Stimulated activated CD8-positive, alpha-beta memory T cell treated with anti-CD3 and anti-CD28 coated beads, Interleukin-15, amount 100 ng/mL, for 4 hours (primary cell): Measurements from ENCODE around the gene PNCK.
A peak's percentile ranks its signal among the peaks of the same experiment; 100 is the strongest.
"Not testable (repeated sequence)": the region's sequence is repeated elsewhere in the genome, so short reads cannot be mapped to it uniquely, and the experiment has no call there.

ENCODE experiments used
- DNase-seq, 2 donors: peaks; one replicate each; pipeline ENCODE4 v3.0.0-alpha.2; 2020; ENCODE audit warnings: low read depth in 2 of 2

PNCK gene

GRCh38 chrX:153686711-153687110 lies 13.1 kb upstream of the PNCK start:
- no peak for DNase-seq

DNA sequence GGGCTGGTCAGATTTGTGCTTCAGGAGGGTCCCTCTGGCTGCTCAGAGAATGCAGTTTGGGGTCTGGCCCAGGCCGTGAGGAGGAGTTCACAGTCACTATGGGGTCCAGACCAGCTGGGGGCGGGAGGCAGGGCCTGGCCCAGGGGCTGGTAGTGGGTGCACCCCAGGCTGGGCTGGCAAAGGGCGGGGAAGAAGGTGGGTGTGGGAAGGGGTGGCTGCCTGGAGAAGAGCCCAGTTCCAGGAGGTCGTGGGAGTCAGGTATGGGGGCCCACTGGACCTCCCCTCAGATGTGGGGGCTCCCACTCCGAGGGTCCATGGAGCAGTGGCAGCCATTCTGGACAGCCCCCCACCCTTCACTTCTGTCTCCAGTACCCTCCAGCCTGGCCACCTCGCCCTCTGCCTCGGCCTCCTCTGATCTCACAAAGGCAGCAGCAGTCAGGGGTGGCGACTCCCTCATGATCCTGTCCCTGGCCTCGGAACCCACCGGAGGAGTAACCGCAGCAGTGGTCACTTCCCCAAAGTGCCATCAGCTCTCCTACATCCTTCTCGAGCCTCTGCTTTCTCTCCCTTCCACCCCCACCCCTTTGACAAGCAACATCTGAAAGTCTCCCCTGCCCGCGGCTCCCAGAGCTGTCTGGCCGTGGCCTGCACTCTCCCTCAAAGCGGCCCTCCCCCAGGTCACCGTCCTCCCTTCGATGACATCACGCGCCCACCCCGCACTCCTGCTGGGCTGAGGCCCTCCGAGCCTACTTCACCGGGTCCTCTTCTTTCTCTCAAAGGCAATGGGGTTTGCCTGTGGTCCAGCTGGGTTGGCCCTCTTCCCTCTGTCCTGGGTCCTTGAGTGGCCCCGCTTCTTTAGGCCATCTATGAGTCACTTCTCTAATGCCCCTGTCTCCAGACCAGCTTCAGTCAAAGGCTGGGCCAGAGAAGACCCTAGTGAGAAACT lies 12.4 kb upstream of the PNCK start:
- no peak for DNase-seq

GRCh38 chrX:153685156-153685536 lies 11.5 kb upstream of the PNCK start:
- DNase-seq = no peak

DNA sequence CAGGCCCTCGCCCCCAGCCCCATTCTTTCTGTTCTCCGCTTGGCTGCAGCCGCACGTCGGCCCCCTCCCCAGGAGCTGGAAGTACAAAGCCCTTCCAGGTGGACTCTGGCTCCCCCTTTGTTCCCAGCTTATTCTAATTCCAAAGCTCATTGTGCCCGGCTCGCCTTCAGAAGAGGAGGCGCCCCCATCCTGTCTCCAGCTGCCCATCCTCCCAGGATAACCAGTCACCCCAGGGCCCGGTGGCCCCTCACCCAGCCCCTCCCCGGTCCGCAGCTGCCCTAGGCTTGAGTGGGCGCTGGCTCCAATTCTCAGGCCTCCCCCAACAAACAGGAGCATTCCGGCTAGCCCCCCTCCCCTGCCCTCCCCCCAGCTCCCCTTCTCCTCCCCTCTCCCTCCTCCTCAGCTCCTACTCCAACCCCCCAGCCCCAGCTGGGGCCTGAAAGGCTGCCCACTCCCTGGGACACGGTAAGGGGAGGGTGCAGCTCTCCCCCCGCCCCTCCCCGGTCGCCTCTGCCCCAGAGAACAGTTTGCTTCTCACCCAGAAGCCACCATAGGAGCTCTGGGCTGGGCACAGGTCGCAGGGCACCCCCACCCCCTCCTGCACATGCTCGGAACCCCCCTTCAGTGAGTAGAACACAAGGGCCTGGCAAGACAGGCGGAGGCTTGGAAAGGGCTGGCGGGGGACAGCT lies 11.0 kb upstream of the PNCK start:
- no peak for DNase-seq

GRCh38 chrX:153683486-153683885 lies 9.9 kb upstream of the PNCK start:
- not testable (repeated sequence) for DNase-seq

DNA sequence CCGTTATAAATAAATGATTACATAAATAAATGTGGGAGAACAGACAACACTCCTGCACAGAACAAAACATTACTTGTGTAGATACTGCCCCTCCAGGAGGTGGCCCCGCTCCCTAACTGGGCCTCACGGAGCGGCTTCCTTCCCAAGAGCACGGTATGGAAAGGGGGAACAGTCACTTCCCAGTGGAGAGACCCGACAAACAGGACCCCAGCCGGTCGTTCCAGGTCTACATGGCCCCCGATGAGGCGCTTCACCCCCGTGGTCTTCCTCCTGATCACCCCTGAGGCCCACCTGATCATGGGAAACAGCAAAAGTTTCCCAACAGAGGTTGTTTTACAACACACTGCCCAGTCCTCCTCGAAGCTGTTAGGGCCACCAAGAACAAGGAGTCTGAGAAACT lies 7.6 kb upstream of the PNCK start:
- DNase-seq = no peak

DNA sequence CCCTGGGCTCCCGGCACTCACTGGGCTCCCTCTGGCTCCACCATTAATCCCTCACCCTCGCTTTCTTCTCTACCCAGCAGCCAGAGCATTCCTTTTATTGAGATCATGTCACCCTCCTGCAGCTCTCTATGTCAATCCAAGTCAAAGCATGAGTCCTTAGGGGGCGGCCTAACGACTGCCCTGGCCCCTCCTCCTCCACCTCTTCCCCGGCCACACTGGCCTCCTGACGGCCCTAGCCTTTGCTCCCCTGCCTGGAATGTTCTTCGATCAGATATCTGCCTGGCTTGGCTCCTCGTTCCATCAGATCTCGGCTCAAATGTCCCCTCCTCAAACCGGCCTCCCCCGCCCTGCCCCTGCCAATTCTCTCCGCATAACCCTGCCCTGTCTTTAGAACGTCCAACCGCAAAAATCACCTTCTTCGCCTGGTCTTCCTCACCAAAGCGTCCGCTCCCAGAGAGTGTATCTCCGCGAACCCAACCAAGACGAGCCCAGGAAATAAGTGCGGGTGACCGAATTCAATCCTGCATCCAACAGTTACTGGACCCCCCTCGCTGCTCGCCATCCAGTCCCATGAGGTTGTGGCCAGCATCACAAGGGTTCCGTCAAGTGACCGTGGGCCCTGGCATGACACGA lies 722 bp upstream of the PNCK start:
- no peak for DNase-seq

GRCh38 chrX:153672531-153673427 lies 834 bp downstream of the PNCK start:
- no peak for DNase-seq

DNA sequence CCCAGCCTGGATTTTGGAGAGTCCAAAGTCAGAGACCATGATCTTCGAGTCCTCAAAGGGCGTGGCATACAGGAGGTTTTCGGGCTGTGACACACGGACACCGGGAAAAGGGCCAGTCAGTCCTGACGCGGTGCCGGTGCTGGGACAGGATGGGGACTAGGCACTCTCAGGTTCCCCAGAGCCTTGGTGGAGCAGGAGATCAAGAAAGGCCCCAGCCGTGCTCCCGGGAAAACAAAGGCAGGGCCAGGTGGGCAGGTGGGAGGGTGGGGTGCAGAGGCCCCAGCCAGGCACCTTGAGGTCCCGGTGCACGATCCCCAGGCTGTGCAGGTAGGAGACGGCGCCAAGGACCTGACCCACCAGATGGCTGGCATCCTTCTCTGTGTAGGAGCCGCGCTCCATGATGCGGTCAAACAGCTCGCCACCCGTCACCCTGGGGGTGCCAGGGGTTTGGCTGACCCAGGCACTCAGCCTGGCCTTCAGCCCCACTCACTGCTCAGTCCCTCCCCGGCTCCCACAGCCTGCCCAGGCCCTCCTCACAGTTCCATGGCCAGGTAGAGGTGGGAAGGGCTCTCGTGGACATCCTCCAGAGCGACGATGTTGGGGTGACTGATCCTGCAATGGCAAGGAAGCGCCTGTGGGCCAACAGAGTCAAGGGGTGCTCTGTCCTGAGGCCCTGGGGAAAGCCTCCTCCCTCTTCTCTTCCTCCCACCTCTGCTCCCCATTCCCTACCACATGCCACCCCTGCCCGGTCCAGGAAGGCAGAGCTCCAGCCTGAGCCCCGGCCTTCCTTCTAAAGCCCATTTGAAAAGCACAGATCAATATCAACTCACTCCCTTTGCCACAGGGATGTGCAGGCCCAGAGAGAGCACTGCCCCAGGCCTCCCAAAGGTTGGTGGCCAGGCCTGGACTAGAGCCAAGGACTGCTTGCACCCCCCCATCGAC lies 1.8 kb downstream of the PNCK start:
- no peak for DNase-seq

DNA sequence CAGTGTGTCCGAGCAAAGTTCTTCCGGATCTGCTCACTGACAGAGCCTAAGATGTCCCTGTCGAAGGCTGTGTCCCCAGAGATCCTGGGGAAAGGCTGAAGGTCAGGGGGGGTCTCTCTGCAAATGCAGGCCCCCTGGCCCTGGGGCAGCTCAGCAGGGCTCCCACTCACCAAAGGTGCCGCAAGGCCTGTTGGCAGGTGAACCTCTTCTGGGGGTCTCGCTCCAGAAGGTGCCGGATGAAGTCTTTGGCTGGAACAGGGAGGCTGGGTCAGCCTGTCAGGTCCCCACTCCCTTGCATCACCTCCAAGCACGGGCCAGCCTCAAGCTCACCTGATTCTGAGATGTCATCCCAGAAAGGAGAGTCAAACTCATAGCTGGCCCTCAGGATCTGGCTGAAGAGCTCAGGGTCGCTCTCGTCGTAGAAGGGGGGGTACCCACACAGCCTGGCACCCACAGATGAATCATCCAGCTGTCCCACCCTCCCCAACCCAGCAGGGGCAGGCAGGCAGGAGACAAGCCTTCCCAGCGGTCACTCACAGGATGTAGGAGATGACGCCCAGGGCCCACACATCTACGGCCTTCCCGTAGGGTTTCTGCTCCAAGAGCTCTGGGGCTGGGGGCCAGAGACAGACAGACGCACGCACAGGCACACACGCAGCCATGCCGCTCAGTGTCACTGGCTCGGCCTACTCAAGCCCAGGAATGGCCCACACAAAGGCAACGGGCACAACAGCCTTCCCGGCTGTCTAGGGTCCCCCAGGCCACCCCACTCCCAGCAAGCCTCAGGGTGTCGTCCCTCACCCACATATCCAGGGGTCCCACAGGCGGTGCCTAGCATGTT lies 2.6 kb downstream of the PNCK start:
- DNase-seq = no peak

- DNase-seq = no peak
Measured at GRCh38 chrX:153669901-153670731, 3.5 kb downstream of the PNCK start.

- DNase-seq = no peak
Measured at GRCh38 chrX:153669174-153669890, 4.3 kb downstream of the PNCK start.

DNA sequence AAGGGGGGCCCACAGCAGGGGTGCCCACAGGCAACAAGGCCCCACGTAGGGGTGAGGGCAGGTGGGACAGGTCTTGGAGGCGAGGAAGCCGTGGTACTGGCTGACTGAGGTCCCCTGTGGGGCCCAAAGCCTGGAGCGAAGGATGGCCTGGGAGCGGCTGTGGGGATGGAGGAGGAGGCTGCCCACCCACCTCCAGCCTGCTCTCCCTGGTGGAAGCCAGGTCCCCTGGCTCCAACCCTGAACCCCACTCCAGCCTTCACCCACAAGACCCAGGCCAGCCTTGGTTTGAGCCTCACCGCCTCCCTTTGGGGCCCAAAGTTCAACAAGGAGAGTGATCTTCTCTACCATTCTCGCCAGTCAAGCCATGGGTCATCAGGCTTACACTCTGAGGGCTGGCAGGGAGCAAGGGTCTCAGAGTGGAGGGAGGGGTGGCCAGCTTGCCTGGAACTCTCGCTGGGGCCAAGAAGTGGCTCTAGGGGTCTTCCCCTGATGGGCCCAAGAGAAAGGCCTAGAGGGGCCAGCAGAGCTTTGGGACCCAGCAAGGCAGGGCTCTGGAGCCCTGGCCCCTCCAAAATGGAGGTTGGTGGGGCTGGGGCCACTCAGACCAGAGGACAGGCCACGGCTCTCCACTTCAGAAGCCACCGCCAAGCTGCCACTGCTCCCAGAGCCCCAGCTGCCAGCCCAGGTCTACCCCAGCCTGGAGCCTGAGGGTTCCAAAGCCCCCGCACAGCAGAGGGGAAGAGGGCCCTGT lies 5.0 kb downstream of the PNCK start:
- DNase-seq = no peak

DNA sequence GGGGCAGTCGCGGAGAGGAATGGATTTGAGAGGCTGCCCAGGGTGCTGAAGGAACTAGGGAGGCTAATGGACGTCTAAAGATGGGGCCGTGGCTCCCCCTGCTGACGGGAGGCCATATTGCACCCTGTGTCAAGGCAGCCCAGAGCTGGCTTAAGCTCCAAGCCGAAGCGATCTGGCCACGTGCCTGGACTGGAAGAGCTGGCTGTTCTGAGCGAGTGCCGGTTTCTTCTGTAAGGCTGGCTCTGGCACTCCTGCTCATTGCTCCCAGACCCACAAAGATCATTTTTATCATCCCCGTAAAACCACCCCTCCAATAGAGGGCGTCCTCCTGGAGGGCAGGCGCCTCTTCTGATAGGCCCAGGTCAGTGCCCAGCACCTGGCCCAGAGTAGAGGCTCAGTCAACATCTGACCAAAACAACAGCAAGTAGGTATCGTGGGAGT lies 5.6 kb downstream of the PNCK start:
- peak; percentile 31 to 35 for DNase-seq

GRCh38 chrX:153667281-153667955 lies 6.2 kb downstream of the PNCK start:
- no peak for DNase-seq

- DNase-seq = no peak
Measured at GRCh38 chrX:153665726-153666306, 7.8 kb downstream of the PNCK start.
